DLD1 (cell line): ENCODE data around the gene FOLH1.
"Not testable (repeated sequence)": the region's sequence is repeated elsewhere in the genome, so short reads cannot be mapped to it uniquely, and the experiment has no call there.

Experiments used
- in situ Hi-C: cut with HindIII; loops from 2 replicates; pipeline ENCODE4 v1.10.0; 2017; ENCODE audit warnings: low sequenced_read_pairs

FOLH1 gene

DNA sequence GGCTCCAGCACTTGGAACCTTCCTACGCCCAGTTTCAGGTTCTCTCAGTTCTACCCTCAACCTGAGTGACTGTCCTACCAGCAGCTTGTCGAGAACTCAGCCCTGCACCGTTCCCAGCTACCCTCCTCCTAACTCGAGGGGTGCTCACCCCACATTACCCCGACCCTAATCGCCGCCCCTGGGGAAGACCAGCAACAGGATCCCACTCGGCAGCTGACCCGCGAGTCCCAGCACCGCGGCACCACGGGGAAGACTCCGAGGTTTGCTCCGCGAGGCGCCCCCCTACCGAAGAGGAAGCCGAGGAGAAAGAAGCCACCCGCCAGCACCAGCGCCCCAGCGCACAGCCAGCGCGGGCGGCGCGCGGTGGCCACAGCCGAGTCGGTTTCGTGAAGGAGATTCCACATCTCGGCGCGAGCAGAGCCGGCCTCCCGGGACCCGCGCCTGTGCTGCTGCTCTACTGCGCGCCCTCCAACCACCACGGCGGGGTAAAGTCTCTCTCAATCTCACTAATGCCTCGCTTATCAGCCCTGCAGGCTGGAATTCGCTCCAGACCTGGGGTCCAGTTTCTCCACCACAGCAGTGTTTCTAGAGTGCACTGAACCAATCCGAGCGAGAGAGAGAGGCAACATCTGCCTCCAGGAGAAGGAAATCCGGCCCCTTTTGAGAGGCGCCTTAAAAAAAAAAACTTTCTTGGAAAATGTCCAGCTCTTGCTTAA lies at the start of gene FOLH1:
Gene FOLH1 (minus strand): TSS at position 597 of the 716 bp plus-strand sequence. CDS start 193 bp downstream, at position 404.
- in situ Hi-C loops, result no loop called here

DNA sequence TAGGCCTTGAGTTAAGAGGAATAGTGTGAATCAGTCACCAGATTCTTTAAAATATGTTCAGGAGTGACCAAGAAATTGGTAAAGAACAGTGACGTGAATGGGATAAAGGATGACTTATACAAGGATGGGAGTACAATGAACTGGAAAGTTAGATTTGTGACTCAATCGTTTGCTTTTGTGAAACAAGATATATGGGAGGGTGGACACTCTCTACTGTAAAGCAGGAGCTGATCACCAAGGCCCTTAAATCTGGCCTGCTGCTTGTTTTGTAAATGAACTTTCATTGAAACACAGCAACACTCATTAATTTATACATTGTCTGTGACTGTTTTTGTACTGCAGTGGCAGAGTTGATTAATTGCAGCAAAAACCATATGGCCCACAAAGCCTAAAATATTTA lies 46.7 kb upstream of the FOLH1 start:
- in situ Hi-C loops, result not testable (repeated sequence)

DNA sequence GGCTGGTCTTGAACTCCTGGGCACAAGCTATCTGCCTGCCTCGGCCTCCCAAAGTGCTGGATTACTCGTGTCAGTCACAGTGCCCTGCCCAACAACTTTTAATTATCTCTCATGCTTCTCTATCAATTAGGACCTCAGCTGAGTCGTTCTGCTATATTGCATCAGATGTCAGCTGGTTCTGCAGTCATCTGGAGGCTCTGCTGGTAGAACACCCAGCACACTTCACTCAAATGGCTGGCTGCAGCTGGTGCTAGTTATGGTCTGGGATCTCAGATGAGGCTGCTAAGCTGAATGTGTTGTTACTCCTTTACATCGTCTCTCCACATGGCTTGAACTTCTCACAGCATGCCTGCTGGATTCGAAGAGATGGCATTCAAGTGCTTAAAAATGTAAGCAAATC lies 42.8 kb upstream of the FOLH1 start:
- in situ Hi-C loops, result not testable (repeated sequence)

DNA sequence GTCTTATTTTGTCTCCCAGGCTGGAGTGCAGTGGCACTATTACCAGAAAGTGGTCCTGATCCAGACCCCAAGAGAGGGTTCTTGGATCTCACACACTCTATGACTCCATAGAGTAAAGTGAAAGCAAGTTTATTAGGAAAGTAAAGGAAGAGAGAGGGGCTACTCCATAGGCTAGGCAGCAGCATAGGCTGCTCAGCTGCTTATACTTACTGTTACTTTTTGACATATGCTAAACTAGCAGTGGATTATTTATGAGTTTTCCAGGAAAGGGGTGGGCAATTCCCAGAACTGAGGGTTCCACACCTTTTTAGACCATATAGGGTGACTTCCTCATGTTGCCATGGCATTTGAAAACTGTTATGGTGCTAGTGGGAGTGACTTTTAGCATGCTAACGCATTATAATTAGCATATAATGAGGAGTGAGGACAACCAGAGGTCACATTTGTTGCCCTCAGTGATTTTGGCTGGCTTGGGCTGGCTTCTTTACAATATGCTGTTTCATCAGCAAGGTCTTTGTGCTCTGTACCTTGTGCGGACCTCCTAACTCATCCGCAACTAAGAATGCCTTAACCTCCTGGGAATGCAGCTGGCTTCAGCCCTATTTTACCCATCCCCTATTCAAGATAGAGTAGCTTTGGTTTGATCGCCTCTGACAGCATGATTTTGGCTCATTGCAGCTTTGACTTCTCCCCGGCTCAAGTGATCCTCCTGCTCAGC lies 42.2 kb upstream of the FOLH1 start:
- in situ Hi-C loops, result not testable (repeated sequence)

DNA sequence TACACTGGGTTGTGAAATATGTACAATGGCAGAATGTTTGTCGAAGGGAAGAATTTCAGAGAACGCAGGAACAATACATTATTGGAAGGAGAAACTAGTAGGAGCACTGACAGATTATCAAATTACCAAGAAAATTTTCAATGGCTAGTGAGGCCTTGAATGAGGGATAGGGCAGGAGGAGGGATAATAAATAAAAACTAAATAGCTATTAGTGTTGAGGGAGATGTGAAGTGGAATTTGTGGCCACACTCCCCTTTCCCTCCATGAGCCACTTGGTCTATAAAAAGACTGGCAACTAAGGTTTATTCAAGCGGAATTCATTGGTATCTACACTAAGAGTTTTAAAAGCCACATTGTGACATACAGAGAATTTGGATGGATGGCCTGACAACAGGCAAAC lies 41.0 kb upstream of the FOLH1 start:
- in situ Hi-C loops, result not testable (repeated sequence)

DNA sequence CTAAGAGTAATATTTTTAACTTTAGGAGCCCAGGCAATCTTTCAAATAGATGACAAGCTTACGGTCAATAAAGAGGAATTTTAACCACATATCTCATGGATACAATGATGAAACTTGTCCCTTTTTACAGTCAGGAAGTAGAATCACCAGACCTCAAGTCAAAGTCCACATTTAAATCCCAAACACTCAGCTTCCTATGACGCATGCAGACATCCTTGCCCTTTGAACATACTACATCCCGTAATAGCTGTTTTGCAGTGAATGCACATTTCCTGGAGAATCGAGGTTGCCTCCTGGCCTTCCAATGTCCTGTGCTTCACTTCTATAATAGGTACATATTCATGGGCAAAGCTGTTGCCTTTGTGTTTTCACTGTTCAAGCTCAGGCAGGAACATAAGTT lies 25.3 kb upstream of the FOLH1 start:
- in situ Hi-C loops, result not testable (repeated sequence)

DNA sequence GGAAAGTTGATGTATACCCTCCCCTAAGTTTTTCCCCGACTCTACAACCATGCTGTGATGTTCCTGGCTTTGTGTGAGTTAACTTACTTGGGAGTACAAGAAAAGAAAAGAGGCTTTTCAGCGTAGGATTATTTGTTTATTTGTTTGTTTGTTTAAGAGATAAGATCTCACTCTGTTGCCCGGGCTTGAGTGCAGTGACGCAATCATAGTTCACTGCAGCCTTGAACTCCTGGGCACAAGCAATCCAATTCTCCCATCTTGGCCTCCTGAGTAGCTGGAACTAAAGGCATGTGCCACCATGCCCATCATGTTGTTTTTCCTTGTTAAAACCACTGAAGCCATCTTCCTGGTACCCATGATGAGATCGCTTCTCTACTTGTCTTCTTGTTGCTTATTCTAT lies 24.6 kb upstream of the FOLH1 start:
- in situ Hi-C loops, result not testable (repeated sequence)

DNA sequence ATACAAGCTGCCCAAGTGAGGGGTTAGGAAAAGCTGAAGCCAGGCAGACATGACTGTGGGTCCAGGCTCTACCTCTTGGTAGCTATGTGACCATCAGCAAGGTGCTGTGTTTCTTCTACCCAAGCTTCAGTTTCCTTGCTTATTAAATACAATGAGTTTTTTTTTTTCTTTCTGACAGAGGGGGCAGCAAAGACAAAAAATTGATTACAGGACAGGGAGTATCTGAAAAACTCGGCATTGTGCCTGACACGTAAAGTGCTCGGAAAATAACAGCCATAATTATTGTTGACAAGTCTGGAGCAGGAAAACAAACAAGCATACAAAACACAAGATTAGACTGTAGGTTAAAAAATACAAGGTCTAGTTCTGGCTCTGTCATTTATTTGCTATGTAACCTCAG lies 23.3 kb upstream of the FOLH1 start:
- in situ Hi-C loops, result not testable (repeated sequence)

DNA sequence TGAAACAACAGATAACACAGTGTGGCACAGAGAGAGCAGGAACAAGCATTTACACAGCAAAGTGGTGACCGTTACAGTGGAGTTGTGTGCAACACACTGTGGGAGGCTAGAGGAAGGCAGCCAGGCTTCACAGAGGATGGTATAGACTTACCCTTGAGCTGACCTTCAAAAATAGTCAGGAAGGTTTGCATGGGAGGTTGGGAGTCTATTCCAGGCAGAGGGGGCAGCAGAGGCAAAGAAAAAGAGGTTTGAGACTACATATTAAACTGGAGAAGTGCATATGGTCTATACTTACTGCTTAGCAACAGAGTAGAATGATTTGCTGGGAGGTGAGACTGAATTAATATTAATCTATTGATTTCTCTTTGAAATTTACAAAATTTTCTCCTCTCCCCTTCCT lies 22.1 kb upstream of the FOLH1 start:
- in situ Hi-C loops, result not testable (repeated sequence)

DNA sequence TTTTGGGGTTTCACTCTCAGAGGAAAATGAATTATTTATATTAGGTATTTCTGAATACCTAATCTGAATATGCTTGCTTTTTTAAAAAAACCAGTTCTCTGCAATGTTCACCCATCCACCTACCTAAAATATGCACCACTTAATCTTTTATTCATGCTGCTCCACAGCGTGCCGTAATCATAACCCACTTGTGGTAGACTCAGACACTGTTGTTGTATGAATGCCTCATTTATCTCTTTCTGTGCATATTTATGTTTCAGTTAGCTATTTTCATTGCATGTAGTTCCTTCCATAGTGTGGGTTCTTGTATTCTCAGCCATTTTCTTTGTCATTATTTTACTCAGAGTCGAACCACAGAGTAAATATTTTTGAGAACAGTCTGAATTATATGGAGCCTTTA lies 21.6 kb upstream of the FOLH1 start:
- in situ Hi-C loops, result not testable (repeated sequence)

DNA sequence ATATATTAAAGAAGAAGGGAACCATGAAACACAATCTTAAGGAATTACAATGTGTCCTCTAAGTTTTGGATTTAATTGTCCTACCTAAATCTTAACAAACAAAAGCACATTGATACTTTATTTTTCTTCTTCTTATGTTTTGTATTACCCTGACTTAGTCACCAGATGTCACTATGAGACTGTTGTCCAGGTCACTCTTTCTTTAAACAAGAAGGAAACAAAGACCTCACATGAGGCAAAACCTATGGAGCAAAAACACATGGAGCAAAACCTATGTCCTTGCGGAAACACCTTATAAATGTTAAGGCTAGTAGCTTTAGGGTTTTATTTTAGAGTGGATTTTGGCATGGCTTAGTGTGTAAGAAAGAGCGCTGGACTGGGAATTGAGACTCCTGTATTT lies 20.7 kb upstream of the FOLH1 start:
- in situ Hi-C loops, result not testable (repeated sequence)

DNA sequence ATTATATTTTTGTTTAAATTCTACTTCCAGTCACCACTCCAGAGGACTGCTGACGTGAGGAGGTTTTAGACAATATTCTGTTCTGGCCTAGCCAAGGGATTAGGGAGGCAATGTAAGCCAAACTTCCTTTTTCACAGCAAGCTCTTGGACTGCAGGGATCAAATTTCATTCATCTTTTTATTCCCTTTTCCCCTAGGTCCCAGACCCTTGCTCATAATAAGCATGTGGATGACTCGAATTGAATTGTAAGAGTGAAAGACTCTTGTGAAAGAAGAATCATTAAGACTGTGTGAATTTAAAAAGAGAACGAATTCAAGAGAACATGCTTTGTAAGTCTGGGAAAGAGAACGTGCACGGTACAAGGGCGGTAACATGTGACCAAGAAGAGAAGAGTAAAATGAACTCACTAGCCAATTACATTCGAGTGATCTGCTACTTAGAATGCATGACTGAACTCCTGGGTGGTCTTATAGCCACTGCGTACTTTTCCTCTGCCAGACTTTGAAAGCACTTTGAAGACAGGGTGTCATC lies 16.9 kb upstream of the FOLH1 start:
- in situ Hi-C loops, result not testable (repeated sequence)

DNA sequence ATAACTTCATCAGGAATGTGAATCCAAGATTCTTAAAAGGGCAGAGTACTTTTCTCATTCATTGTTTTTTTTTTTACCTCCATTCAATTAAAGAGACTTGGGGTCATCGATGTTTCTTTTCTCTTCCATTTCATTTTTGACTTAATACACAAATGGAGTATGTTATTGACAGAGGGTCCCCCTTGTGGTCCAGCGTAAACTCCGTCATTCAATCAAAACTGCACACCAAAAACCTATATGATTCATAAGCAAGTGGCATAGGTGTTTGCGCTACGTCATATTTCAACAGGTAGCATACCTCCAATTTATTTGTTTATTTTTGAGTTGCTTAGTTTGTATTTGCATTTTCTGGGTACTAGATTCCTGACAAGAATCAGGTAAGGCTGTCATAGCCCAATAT lies 12.7 kb upstream of the FOLH1 start:
- in situ Hi-C loops, result no loop called here

DNA sequence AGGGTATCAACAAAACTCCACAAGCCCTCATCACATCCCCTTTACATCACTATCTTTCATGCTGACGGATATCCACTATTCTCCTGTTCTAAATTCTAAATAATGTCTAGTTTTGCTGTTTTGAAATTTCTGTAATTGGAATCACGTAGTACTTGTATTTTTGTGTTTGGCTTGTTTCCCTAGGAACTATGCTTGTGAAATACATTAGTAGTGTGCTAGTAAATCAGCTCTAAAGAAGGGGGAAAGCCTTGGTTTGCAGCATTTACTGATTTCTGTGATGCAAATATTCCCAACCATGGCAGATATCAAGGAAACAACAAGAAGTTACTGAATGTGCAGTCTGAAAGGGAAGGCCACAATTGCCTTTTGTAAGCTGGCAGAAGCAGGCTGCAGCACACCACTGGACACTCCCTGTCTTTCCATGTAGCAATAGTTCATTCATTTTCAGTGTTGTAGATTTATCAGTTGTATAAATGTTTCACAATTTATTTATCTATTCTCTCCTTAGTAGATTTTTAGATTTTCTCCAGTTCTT lies 4.7 kb upstream of the FOLH1 start:
- in situ Hi-C loops, result no loop called here

DNA sequence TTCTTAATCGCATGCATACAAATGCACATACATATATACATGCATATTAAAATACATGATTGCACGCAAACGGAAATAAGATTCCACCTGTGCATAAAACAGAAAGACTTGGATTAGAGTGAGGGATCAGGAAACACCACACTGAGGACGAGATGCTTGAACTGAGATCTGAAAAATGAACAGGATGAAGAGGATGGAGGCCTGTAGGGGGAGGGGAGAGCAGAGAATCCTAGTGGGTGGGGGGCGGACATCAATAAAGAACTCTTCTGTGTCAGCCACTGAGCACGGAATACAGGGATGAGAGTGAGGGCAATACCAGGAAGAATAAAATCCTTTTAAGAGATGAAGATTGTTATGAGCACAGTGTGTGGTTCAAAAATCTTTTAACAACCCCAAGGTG lies 1.4 kb downstream of the FOLH1 start:
- in situ Hi-C loops, result not testable (repeated sequence)

DNA sequence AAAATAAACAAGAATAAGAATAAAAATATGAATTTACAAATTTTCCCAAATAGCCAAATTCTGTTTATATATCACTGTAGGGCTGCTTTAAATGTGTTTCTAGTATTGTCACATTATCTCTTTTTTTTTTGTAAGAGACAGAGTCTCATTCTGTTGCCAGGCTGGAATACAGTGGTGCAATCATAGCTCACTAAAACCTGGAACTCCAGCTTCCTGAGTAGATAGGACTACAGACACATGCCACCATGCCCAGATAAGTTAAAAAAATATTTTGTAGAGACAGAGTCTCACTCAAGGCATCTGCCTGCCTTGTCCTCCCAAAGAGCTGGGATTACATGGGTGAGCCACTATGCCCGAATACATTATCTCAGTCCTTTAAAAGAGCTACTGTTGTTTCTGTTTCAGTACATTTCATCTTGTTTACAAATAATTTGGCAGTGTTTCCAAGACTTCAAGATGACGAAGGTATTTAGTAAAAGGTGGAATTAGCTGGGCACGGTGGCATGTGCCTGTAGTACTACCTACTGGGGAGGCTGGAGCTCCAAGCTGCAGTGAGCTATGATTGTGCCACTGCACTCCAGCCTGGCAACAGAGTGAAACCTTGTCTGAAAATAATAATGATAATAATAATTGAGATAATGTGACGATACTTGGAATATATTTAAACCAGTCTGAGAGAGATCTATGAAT lies 6.0 kb downstream of the FOLH1 start:
- in situ Hi-C loops, result no loop called here

DNA sequence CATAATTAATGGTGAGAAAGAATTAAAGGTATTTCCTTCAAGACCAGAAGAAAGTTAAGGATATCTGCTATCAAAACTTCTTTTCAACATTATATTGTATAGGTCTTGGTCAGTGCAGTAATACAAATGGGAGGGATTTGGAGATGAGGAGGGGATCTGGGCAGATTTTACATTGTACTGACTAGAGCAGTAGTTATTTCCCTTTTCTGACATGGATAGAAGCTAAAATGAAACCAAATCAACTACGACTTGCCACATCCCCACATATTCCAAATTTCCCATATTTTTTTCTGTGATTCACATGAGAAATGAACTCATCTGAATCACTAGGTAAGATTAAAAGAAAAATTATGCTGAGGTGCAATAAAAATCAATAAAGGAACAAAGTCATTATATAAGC lies 11.6 kb downstream of the FOLH1 start:
- in situ Hi-C loops, result not testable (repeated sequence)

DNA sequence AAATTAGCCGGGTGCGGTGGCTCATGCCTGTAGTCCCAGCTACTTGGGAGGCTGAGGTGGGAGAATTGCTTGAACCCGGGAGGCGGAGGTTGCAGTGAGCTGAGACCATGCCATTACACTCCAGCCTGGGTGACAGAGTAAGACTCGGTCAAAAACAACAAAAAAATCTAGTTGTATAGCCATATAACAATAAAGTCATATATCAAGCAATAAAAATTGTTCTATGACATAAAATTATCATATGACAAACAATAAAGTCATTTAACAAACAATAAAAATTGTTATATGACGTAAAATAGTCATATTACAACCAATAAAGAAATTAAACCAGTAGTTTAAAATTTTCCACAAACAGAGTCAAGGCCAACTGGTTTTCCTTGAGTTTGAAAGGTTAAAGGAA lies 12.4 kb downstream of the FOLH1 start:
- in situ Hi-C loops, result not testable (repeated sequence)

DNA sequence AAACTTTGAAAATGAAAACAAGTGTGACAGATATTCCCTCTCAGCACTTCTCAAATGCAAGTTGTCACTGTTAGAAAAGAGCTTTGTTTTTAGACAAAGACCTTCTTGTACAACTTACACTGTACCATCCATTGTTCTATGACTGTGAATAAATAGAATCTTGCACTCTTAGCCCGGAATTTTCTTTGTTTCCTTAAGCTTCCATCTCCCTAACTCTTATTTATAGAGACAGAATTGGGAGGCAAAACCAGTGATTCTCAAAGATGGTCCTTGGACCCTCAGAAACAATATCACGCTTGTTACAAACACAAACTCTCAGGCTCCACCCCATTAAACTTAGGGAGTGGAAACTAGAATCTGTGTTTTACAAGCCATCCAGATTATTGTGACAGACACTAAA lies 18.1 kb downstream of the FOLH1 start:
- in situ Hi-C loops, result not testable (repeated sequence)

DNA sequence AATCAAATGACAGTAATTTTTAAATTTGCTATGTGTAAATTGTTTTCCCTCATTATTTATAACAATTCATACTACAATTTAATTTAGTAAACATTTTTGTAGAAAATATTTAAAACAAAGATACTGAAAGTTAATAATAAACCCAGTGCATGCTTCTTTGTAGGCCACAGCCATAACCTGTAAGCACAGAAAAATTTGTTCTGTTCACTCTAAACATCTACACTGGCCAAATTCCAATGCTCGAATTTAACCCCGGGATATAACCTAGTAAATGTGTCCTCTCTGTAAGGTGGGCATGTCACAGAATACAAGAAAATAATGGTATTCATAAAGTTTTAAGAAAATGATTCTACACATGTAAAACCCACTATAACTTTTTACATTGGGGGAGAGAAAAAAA lies 22.2 kb downstream of the FOLH1 start:
- in situ Hi-C loops, result not testable (repeated sequence)

DNA sequence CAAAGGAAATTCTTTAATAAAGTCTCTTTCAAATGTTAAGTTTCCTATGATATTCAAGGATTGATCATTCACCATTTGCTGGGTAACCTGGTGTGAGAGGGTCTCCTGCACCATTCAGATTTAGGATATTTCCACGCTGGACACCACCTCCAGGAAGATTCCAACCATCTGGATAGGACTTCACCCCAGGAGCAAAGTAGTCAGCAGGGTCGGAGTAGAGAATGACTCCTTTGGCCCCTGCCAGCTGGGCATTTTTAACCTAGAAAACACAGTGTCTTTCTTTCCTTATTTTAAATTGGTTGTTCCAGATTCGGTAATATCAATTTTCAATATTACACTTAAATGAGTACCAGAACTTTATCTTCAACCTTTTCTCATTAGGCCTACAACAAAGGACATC lies 22.8 kb downstream of the FOLH1 start:
- in situ Hi-C loops, result not testable (repeated sequence)
